Hepatocyte (in vitro differentiated cells): ENCODE measurements around the gene GMDS. TPM values are rescaled to one million over a fixed set of nuclear protein-coding genes. Genes with fewer than 3 reads are reported as not detected.

Experiments used
- DNase-seq: peaks from one replicate; pipeline ENCODE4 v3.0.0-alpha.2; 2016; ENCODE audit warnings: low spot score
- H2AFZ ChIP-seq: fragments of 200-600 bp; sonication (generic); 2 replicates; pipeline ENCODE4 v1.6.0; 2016; ENCODE audit warnings: antibody characterized with exemption, mild to moderate bottlenecking
- H3K27ac ChIP-seq: fragments of 200-600 bp; sonication (generic); 2 replicates; pipeline ENCODE4 v1.5.1; 2016; ENCODE audit warnings: mild to moderate bottlenecking
- H3K27me3 ChIP-seq: fragments of 200-600 bp; sonication (generic); 2 replicates; pipeline ENCODE4 v1.6.1; 2016
- H3K36me3 ChIP-seq: fragments of 200-600 bp; sonication (generic); replicated peaks from 2 replicates; pipeline ENCODE4 v1.5.1; 2016; ENCODE audit warnings: low read depth; ENCODE audit not compliant: insufficient read depth
- H3K4me1 ChIP-seq: fragments of 200-600 bp; sonication (generic); 2 replicates; pipeline ENCODE4 v1.5.1; 2016; ENCODE audit warnings: mild to moderate bottlenecking, moderate library complexity; ENCODE audit not compliant: insufficient read depth
- H3K4me2 ChIP-seq: fragments of 200-600 bp; sonication (generic); 2 replicates; pipeline ENCODE4 v1.6.0; 2016
- H3K4me3 ChIP-seq: fragments of 200-600 bp; sonication (generic); 2 replicates; pipeline ENCODE4 v1.5.1; 2016; ENCODE audit warnings: mild to moderate bottlenecking
- H3K79me2 ChIP-seq: fragments of 200-600 bp; sonication (generic); 2 replicates; pipeline ENCODE4 v1.6.0; 2017; ENCODE audit warnings: mild to moderate bottlenecking
- H3K9me2 ChIP-seq: fragments of 200-600 bp; sonication (generic); replicated peaks from 2 replicates; pipeline ENCODE4 v1.6.0; 2017; ENCODE audit warnings: mild to moderate bottlenecking; ENCODE audit not compliant: insufficient read depth
- H3K9me3 ChIP-seq: fragments of 200-600 bp; sonication (generic); 2 replicates; pipeline ENCODE4 v1.5.1; 2016; ENCODE audit warnings: low read depth, mild to moderate bottlenecking
- H4K20me1 ChIP-seq: fragments of 200-600 bp; sonication (generic); 2 replicates; pipeline ENCODE4 v1.6.0; 2016; ENCODE audit warnings: mild to moderate bottlenecking; ENCODE audit not compliant: insufficient read depth, poor library complexity, severe bottlenecking
- EZH2 ChIP-seq: fragments of 200-600 bp; sonication (generic); IDR thresholded peaks from 2 replicates; pipeline ENCODE4 v1.6.1; 2016; ENCODE audit warnings: antibody characterized with exemption, mild to moderate bottlenecking, borderline replicate concordance
- EZH2phosphoT487 ChIP-seq: fragments of 200-600 bp; sonication (generic); IDR thresholded peaks from one replicate; pipeline ENCODE4 v1.6.1; 2018; ENCODE audit warnings: antibody characterized with exemption, mild to moderate bottlenecking, low read depth, moderate library complexity; ENCODE audit not compliant: unreplicated experiment, severe bottlenecking
- WGBS: methylation state at CpG from one replicate; pipeline ENCODE4 v1.1.6; 2016; ENCODE audit warnings: low lambda C conversion rate; ENCODE audit errors: missing lambda C conversion rate; 5-methylcytosine and 5-hydroxymethylcytosine counted together
- polyA plus RNA-seq: library from polyadenylated mRNA; unstranded; fragments of >200 nt; fragmentation: Nextera tagmentation; extraction: Ambion mirVana; gene quantifications from 2 replicates; pipeline ENCODE4 v1.2.1, GENCODE V29; 2016
- total RNA-seq: library from RNA; depleted of rRNA; stranded (reverse); fragments of >200 nt; gene quantifications from 2 replicates; pipeline ENCODE4 v1.2.3, GENCODE V29; 2014
- TF ChIP-seq, protein P1 (sequence below): fragments of 200-600 bp; sonication (generic); IDR thresholded peaks from 2 replicates; pipeline ENCODE4 v1.5.1; 2016; ENCODE audit warnings: antibody characterized with exemption, mild to moderate bottlenecking; ENCODE audit not compliant: poor library complexity

The GMDS gene
- total and polyA plus RNA-seq, 2 experiments from 2014 or later = 20.7 to 32.6 TPM

DNA sequence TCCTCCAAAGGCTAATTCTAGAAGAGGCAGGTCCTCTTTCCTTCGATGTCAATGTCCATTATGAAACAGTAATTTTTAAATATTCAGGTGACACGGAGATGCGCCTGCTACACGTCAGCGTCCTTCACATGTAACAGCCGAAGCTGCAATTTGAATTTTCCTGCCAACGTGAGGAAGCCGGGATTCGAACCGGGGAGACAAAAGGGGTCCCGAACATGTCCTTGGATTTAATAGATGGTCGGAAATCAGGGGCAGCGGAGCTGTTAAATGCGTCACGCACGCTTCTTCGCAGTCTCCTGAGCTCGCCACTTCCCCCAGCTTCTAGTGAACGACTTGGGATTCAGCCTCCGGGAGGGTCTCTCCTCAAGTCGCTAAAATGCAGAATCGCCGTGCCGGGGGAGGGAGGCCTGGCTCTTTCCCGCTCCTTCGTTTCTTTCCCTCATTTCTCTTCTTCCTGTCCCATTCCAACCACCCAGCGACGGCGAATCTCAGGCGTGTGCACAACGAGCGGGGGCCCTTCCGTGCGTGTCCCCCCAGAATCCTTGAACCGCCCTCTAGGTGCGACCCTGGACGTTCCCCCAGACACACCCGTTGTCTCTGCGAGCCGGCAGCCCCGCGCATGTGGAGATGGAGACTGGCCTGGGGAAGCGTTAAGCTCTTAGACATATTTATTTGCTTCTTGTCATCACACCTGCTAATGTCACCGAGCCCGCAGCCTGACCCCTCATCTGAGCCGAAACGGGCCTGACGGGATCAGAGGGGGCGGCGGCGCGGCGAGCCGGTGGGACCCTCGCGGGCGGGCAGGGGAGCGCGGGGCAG lies 637.0 kb downstream of the GMDS start:
- Histone ChIP-seq H3K4me3 (no peak overlapping the region), H3K4me2 (peak overlapping the region; percentile 96), H2AFZ (no peak overlapping the region), H4K20me1 (peaks cover 5% of the 10 kb centered on the region), H3K9me3 (no peaks in the 10 kb centered on the region), H3K4me1 (peaks cover 22% of the 10 kb centered on the region), H3K27ac (no peak overlapping the region), H3K9me2 (no peaks in the 10 kb centered on the region), H3K79me2 (no peaks in the 10 kb centered on the region), H3K36me3 (no peaks in the 10 kb centered on the region), H3K27me3 (peaks cover 79% of the 10 kb centered on the region)
- WGBS = 5% methylated on average over 51 of the region's 59 CpGs
- DNase-seq = peak; percentile 14
- TF ChIP-seq EZH2phosphoT487 (no peak), EZH2 (peak; percentile 91)
- TF ChIP-seq, protein P1, sequence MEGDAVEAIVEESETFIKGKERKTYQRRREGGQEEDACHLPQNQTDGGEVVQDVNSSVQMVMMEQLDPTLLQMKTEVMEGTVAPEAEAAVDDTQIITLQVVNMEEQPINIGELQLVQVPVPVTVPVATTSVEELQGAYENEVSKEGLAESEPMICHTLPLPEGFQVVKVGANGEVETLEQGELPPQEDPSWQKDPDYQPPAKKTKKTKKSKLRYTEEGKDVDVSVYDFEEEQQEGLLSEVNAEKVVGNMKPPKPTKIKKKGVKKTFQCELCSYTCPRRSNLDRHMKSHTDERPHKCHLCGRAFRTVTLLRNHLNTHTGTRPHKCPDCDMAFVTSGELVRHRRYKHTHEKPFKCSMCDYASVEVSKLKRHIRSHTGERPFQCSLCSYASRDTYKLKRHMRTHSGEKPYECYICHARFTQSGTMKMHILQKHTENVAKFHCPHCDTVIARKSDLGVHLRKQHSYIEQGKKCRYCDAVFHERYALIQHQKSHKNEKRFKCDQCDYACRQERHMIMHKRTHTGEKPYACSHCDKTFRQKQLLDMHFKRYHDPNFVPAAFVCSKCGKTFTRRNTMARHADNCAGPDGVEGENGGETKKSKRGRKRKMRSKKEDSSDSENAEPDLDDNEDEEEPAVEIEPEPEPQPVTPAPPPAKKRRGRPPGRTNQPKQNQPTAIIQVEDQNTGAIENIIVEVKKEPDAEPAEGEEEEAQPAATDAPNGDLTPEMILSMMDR = no peak

DNA sequence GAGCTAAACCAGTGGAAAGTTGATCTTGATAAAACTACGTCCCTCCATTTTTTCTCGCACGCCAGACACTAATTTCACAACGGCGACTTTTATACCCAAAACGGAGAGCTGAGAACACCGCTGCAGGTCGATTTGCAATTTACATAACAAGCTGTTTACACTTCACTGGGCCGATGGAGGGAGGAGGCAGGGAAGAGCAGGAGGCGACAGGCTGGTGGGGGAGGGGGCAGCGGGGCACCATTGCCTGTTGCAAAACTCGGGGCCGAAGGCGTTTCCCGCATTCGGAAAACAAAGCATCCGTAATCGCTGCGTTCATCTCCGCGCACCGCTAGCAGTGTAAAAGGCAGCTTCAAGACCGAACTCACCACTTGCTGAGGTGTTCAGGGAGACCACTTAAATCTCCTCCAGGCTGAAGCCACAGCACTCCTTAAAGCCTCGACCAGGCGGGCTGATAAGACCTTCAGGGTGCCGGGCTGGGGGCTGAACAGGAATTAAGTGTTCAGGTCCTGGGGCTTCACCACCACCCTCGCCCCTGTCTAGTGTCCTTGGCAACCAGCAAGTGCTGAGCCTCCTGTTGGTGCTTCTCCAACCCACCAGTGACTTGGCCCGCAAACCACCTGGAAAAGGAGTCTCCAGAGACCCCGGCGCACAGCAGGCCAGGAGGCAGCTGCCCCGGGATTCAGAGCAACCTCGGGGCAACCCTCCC lies 637.7 kb downstream of the GMDS start:
- H3K4me3 ChIP-seq = no peak overlapping the region
- H2AFZ ChIP-seq = no peak overlapping the region
- H3K4me1 ChIP-seq = peaks cover 22% of the 10 kb centered on the region
- DNase-seq = peak; percentile 28
- H3K79me2 ChIP-seq = no peaks in the 10 kb centered on the region
- 3% methylated on average over 32 of the region's 32 CpGs for WGBS
- peak overlapping the region; percentile 96 for H3K4me2 ChIP-seq
- peak; percentile 89 for TF ChIP-seq EZH2
- peak; percentile 26 for TF ChIP-seq EZH2phosphoT487
- TF ChIP-seq, protein P1 = no peak
- H3K27ac ChIP-seq = no peak overlapping the region
- no peaks in the 10 kb centered on the region for H4K20me1 ChIP-seq
- H3K27me3 ChIP-seq = peaks cover 79% of the 10 kb centered on the region
- no peaks in the 10 kb centered on the region for H3K36me3 ChIP-seq
- H3K9me2 ChIP-seq = no peaks in the 10 kb centered on the region
- no peaks in the 10 kb centered on the region for H3K9me3 ChIP-seq

DNA sequence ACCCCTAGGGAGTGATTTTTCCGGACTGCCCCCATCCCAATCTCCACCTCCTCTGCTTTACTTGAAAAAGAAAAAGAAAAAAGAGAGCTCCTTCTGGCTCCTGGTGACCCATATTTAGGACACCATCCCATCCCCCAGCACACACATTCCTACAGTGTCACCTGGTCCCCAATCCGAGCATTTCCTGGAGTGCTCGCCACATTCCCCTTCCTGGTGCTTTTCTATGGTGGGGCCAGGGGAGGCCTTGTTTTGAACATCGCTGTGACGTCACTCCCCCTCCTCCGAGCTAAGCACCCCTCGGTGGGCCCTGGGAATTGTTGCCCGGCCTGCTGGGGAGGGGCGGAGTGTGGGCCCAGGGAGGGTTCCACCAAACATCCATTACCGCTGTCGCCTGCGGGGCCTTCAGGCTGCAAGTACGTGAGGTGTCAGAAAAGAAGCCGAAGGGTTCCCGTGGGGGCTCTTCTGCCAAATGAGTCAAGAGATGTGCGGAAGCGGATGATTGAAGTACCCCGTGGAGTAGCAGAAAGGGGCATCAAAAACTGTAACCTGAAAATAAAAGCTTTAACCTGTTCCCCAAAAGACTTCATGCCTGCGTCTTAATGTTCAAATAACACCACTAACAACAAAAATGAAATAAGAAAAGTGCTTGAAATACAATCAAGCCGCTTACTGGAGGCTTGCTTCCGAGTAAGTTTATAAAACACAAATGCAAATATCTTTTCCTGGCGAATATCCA lies 638.5 kb downstream of the GMDS start:
- H3K9me2 ChIP-seq = no peaks in the 10 kb centered on the region
- no peak overlapping the region for H3K27ac ChIP-seq
- WGBS = 6% methylated on average over 22 of the region's 22 CpGs
- no peak for DNase-seq
- no peaks in the 10 kb centered on the region for H4K20me1 ChIP-seq
- peaks cover 79% of the 10 kb centered on the region for H3K27me3 ChIP-seq
- H3K36me3 ChIP-seq = no peaks in the 10 kb centered on the region
- peaks cover 22% of the 10 kb centered on the region for H3K4me1 ChIP-seq
- H2AFZ ChIP-seq = no peak overlapping the region
- no peak overlapping the region for H3K4me3 ChIP-seq
- TF ChIP-seq EZH2phosphoT487 (peak; percentile 54), EZH2 (no peak)
- TF ChIP-seq, protein P1 = no peak
- no peaks in the 10 kb centered on the region for H3K79me2 ChIP-seq
- H3K4me2 ChIP-seq = peak overlapping the region; percentile 96
- no peaks in the 10 kb centered on the region for H3K9me3 ChIP-seq
